ENCODE measurements around the gene TMEM120B. TPM values are rescaled to one million over a fixed set of nuclear protein-coding genes. Genes with fewer than 3 reads are reported as not detected.

Gene TMEM120B
- total RNA-seq, 1 experiment from 2014 or later: 20.5 TPM

GRCh38 chr12:121829250-121829918 is 116.8 kb downstream of the TMEM120B start:
- no peak for DNase-seq (ENCODE audit: low read depth, low spot score)
- CTCF ChIA-PET: interaction anchor here (1.1 kb wide), 1 partner anchor 35 kb away, joined by 3 read pairs; no protein-coding TSS in a partner anchor
- no peaks in the 10 kb centered on the region for H3K9me2 ChIP-seq (ENCODE audit: insufficient read depth)
- no peaks in the 10 kb centered on the region for H3K9me3 ChIP-seq (ENCODE audit: control insufficient read depth in 1 of 2, insufficient read depth in 1 of 2, low read depth in 1 of 2, low read length in 2 of 2)
- no peaks in the 10 kb centered on the region; the same call in 1 of the 2 replicates for H3K79me2 ChIP-seq (ENCODE audit: insufficient read depth, low read length)
- POLR2A ChIA-PET: no interaction called here
- H3K27me3 ChIP-seq (ENCODE audit: insufficient read depth, low read length): no peaks in the 10 kb centered on the region
- intact Hi-C loops (cut with micrococcal nuclease): no loop called here
- TF ChIP-seq POLR2A (IDR thresholded peaks at IDR 0.05; ENCODE audit: borderline replicate concordance, extremely low read depth, insufficient read depth, insufficient read length) (no peak), RAD21 (IDR thresholded peaks at IDR 0.05; ENCODE audit: low read depth) (no peak), ZFX (IDR thresholded peaks at IDR 0.05) (no peak), ZNF274 (IDR thresholded peaks at IDR 0.05; ENCODE audit: low read depth, low read length) (no peak), EGR1 (IDR thresholded peaks at IDR 0.05; ENCODE audit: low read depth) (no peak), YY1 (IDR thresholded peaks at IDR 0.05; ENCODE audit: extremely low read depth, insufficient replicate concordance, low read depth, low read length) (no peak), EZH2phosphoT487 (IDR thresholded peaks at IDR 0.05; ENCODE audit: borderline replicate concordance) (no peak), TCF7L2 (IDR thresholded peaks at IDR 0.05; ENCODE audit: borderline replicate concordance, extremely low read depth, insufficient read depth, insufficient read length) (no peak), ZBTB33 (IDR thresholded peaks at IDR 0.05; ENCODE audit: extremely low read depth, insufficient replicate concordance, low read length) (no peak), MAX (IDR thresholded peaks at IDR 0.05) (no peak), FOSL1 (IDR thresholded peaks at IDR 0.05; ENCODE audit: low read depth) (no peak), ELF1 (IDR thresholded peaks at IDR 0.05; ENCODE audit: borderline replicate concordance, low read depth) (no peak), SP1 (IDR thresholded peaks at IDR 0.05; ENCODE audit: low read depth) (no peak), POLR2AphosphoS5 (IDR thresholded peaks at IDR 0.05; ENCODE audit: low read depth, low read length) (no peak), CTCF (IDR thresholded peaks at IDR 0.05 in 2 of 3, conservative IDR thresholded peaks at IDR 0.05 in 1 of 3; ENCODE audit: borderline replicate concordance in 1 of 3, insufficient read depth in 1 of 3, low read depth in 2 of 3, low read length in 2 of 3) (no peak), SIN3A (IDR thresholded peaks at IDR 0.05; ENCODE audit: low read depth) (no peak)
- no peak overlapping the region for H2AFZ ChIP-seq (ENCODE audit: low read depth, low read length, poor library complexity, severe bottlenecking)
- no peak overlapping the region for H3K4me3 ChIP-seq (replicated peaks in 1 of 2; ENCODE audit: low read depth in 1 of 2, low read length in 2 of 2)
- no peak overlapping the region for H3K9ac ChIP-seq (ENCODE audit: low read length)
- no TSS peak for BruUV-seq (replicated peaks)
- no peak for ATAC-seq
- H3K4me1 ChIP-seq (ENCODE audit: control insufficient read depth in 1 of 2, insufficient read depth in 2 of 2, low read length in 2 of 2): no peaks in the 10 kb centered on the region
- RAD21 ChIA-PET (ENCODE audit: low non-redundant PET in 1 of 2, low total read pairs in 2 of 2, uncharacterized antibody in 2 of 2, unreplicated experiment in 2 of 2): no interaction called here
- no peaks in the 10 kb centered on the region for H4K20me1 ChIP-seq (ENCODE audit: insufficient read depth)
- 0 out of 2 replicates have a peak overlapping the region, but pooled peaks have one; percentile 13 for H3K27ac ChIP-seq (ENCODE audit: low read depth, low read length)
- H3K36me3 ChIP-seq (ENCODE audit: control insufficient read depth in 1 of 2, insufficient read depth in 2 of 2, low read length in 2 of 2): peaks cover 13 to 28% of the 10 kb centered on the region in 2 experiments; a peak in 3 of 4 replicates
- no peak overlapping the region for H3K4me2 ChIP-seq (ENCODE audit: low read length)

Data from HCT116 (cell line).